ENCODE results near the gene XDH.

XDH gene

GRCh38 chr2:31327505-31327904 lies 87.0 kb downstream of the XDH start:
- no peak for DNase-seq

- peak; percentile 61 for DNase-seq
Observed at GRCh38 chr2:31324016-31324633, 90.4 kb downstream of the XDH start.

GRCh38 chr2:31322371-31322770 lies 92.2 kb downstream of the XDH start:
- DNase-seq = no peak

GRCh38 chr2:31319406-31320175 lies 95.0 kb downstream of the XDH start:
- DNase-seq = peak; percentile 68

GRCh38 chr2:31318361-31319336 lies 95.9 kb downstream of the XDH start:
- DNase-seq = no peak

GRCh38 chr2:31317396-31317795 lies 97.1 kb downstream of the XDH start:
- peak; percentile 15 for DNase-seq

GRCh38 chr2:31314761-31315160 lies 99.8 kb downstream of the XDH start:
- no peak for DNase-seq

- peak; percentile 38 for DNase-seq
Observed at GRCh38 chr2:31312898-31313297, 101.6 kb downstream of the XDH start.

GRCh38 chr2:31304816-31305215 lies 109.7 kb downstream of the XDH start:
- no peak for DNase-seq

- no peak for DNase-seq
Observed at GRCh38 chr2:31302940-31303563, 111.5 kb downstream of the XDH start.

GRCh38 chr2:31300309-31300708 lies 114.2 kb downstream of the XDH start:
- DNase-seq = no peak

GRCh38 chr2:31299547-31299946 lies 115.0 kb downstream of the XDH start:
- no peak for DNase-seq

- DNase-seq = peak; percentile 11
Observed at GRCh38 chr2:31297751-31298150, 116.8 kb downstream of the XDH start.

- DNase-seq = no peak
Observed at GRCh38 chr2:31296641-31297287, 117.8 kb downstream of the XDH start.

- DNase-seq = no peak
Observed at GRCh38 chr2:31294196-31294595, 120.3 kb downstream of the XDH start.

- DNase-seq = no peak
Observed at GRCh38 chr2:31287654-31288053, 126.9 kb downstream of the XDH start.

GRCh38 chr2:31286961-31287550 lies 127.5 kb downstream of the XDH start:
- no peak for DNase-seq

GRCh38 chr2:31286230-31286629 lies 128.3 kb downstream of the XDH start:
- DNase-seq = no peak

Data from DMS53 (cell line).